ENCODE results near the gene SEC61A1.

SEC61A1 gene

GRCh38 chr3:128051837-128052594 is at the start of gene SEC61A1:
Gene SEC61A1 (plus strand): TSS chr3:128052437. CDS start chr3:128052553, 116 bp downstream.
- DNase-seq (ENCODE audit: low read depth, low spot score), result peak; percentile 48

- DNase-seq (ENCODE audit: low read depth, low spot score), result no peak
Observed at GRCh38 chr3:128004661-128005060, 47.6 kb upstream of the SEC61A1 start.

GRCh38 chr3:128006061-128007032 is 45.9 kb upstream of the SEC61A1 start:
- DNase-seq (ENCODE audit: low read depth, low spot score), result no peak

- no peak for DNase-seq (ENCODE audit: low read depth, low spot score)
Observed at GRCh38 chr3:128007033-128007424, 45.2 kb upstream of the SEC61A1 start.

- no peak for DNase-seq (ENCODE audit: low read depth, low spot score)
Observed at GRCh38 chr3:128009952-128010846, 42.0 kb upstream of the SEC61A1 start.

GRCh38 chr3:128011140-128011539 is 41.1 kb upstream of the SEC61A1 start:
- DNase-seq (ENCODE audit: low read depth, low spot score), result peak; percentile 63

GRCh38 chr3:128012050-128012449 is 40.2 kb upstream of the SEC61A1 start:
- no peak for DNase-seq (ENCODE audit: low read depth, low spot score)

- DNase-seq (ENCODE audit: low read depth, low spot score), result no peak
Observed at GRCh38 chr3:128014548-128014947, 37.7 kb upstream of the SEC61A1 start.

GRCh38 chr3:128016502-128016901 is 35.7 kb upstream of the SEC61A1 start:
- no peak for DNase-seq (ENCODE audit: low read depth, low spot score)

GRCh38 chr3:128021768-128022372 is 30.4 kb upstream of the SEC61A1 start:
- no peak for DNase-seq (ENCODE audit: low read depth, low spot score)

- DNase-seq (ENCODE audit: low read depth, low spot score), result no peak
Observed at GRCh38 chr3:128033102-128033501, 19.1 kb upstream of the SEC61A1 start.

- DNase-seq (ENCODE audit: low read depth, low spot score), result no peak
Observed at GRCh38 chr3:128036119-128036518, 16.1 kb upstream of the SEC61A1 start.

- DNase-seq (ENCODE audit: low read depth, low spot score), result no peak
Observed at GRCh38 chr3:128040041-128040440, 12.2 kb upstream of the SEC61A1 start.

- DNase-seq (ENCODE audit: low read depth, low spot score), result no peak
Observed at GRCh38 chr3:128040660-128041059, 11.6 kb upstream of the SEC61A1 start.

GRCh38 chr3:128041344-128041743 is 10.9 kb upstream of the SEC61A1 start:
- DNase-seq (ENCODE audit: low read depth, low spot score), result no peak

- no peak for DNase-seq (ENCODE audit: low read depth, low spot score)
Observed at GRCh38 chr3:128050597-128050996, 1.6 kb upstream of the SEC61A1 start.

- no peak for DNase-seq (ENCODE audit: low read depth, low spot score)
Observed at GRCh38 chr3:128051459-128051836, 789 bp upstream of the SEC61A1 start.

GRCh38 chr3:128052595-128053351 is 536 bp downstream of the SEC61A1 start:
- DNase-seq (ENCODE audit: low read depth, low spot score), result no peak

GRCh38 chr3:128053614-128054013 is 1.4 kb downstream of the SEC61A1 start:
- no peak for DNase-seq (ENCODE audit: low read depth, low spot score)

- DNase-seq (ENCODE audit: low read depth, low spot score), result no peak
Observed at GRCh38 chr3:128054367-128054766, 2.1 kb downstream of the SEC61A1 start.

Measured in iPS DF 19.7 (cell line).